Retinal pigment epithelial cell (primary cell): ENCODE measurements around the gene TFEC.
"Not testable (repeated sequence)": the region's sequence is repeated elsewhere in the genome, so short reads cannot be mapped to it uniquely, and the experiment has no call there.

ENCODE experiments used
- DNase-seq: peaks from one replicate; pipeline ENCODE4 v3.0.0-alpha.2; 2010; ENCODE audit warnings: low read depth
- H3K4me3 ChIP-seq: 2 replicates; pipeline ENCODE4 v1.5.1; 2011; ENCODE audit warnings: mild to moderate bottlenecking, low read length, control low read depth, moderate library complexity
- TF ChIP-seq, protein P1 (sequence below): conservative IDR thresholded peaks from 2 replicates; pipeline ENCODE4 v1.5.1; 2011; ENCODE audit warnings: low read depth, low read length, control low read depth, inconsistent platforms

The TFEC gene, protein sequence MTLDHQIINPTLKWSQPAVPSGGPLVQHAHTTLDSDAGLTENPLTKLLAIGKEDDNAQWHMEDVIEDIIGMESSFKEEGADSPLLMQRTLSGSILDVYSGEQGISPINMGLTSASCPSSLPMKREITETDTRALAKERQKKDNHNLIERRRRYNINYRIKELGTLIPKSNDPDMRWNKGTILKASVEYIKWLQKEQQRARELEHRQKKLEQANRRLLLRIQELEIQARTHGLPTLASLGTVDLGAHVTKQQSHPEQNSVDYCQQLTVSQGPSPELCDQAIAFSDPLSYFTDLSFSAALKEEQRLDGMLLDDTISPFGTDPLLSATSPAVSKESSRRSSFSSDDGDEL

DNA sequence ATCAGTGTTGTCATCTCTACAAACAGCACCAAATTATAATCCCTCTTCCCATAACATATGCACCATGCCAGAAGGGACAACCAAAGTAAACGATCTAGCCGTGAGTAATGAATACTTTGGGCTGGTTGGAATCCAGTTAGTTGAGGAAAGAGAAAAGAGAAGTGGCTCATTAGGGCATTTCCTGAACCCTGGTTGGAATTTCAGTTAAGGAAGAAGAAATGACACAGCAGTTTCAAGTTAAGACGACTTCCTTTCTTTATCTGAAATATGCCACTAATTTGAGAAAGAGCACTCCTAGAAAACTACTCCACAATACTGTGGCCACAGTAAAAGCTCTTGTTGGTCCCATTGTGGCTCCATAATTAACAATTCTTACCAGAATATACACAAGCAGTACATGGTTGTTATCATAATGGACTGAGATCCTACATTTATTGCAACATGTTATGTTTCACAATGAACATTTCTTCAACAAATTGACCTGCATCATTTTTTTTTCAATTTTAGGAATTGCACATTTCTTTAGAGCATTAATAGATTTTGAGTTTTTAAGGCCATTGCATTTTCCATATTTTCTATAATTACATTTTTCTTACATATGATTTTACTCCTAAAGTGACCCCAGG is at the start of gene TFEC:
Gene TFEC, minus strand, starts transcription at position 113 of the 626 bp plus-strand sequence. CDS start 46,322 bp downstream, outside the sequence.
- TF ChIP-seq, protein P1, sequence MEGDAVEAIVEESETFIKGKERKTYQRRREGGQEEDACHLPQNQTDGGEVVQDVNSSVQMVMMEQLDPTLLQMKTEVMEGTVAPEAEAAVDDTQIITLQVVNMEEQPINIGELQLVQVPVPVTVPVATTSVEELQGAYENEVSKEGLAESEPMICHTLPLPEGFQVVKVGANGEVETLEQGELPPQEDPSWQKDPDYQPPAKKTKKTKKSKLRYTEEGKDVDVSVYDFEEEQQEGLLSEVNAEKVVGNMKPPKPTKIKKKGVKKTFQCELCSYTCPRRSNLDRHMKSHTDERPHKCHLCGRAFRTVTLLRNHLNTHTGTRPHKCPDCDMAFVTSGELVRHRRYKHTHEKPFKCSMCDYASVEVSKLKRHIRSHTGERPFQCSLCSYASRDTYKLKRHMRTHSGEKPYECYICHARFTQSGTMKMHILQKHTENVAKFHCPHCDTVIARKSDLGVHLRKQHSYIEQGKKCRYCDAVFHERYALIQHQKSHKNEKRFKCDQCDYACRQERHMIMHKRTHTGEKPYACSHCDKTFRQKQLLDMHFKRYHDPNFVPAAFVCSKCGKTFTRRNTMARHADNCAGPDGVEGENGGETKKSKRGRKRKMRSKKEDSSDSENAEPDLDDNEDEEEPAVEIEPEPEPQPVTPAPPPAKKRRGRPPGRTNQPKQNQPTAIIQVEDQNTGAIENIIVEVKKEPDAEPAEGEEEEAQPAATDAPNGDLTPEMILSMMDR: no peak
- H3K4me3 ChIP-seq: no peak within 1 kb of the TSS
- DNase-seq: no peak

DNA sequence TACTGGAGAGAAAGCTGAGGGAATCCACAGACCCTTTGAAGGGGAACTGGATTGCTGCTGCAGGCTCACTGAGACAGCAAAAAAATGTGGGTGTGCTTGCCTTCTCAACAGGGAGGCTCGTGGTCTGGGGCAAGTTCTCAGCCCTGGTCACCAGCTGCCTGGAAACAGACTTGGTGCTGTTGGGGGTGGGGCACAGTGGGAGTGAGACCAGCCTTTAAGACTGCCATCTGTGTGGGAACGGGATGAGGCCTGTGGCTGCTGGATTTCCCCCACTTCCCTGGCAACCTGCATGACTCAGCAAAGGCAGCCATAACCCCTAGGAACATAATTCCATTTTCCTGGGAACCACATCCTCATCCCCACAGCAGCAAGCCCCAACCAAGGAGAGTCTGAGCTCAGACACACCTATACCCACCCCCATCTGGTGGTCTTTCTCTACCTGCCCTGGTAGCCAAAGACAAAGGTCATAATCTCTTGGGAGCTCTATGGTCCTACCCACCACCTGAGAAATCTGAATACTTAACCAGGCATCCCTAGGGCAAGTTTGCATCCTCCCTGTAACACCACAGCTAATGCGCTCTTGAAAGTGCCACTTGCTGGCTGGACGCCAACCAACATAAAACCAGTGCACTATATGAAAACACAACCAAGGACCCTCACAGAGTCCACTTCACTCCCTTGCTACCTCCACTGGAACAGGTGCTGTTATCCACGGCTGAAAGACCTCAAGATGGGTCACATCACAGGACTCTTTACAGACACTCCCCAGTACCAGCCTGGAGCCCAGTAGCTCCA is 45.0 kb upstream of the TFEC start:
- no peak overlapping the region for H3K4me3 ChIP-seq
- no peak for DNase-seq
- TF ChIP-seq, protein P1: no peak

DNA sequence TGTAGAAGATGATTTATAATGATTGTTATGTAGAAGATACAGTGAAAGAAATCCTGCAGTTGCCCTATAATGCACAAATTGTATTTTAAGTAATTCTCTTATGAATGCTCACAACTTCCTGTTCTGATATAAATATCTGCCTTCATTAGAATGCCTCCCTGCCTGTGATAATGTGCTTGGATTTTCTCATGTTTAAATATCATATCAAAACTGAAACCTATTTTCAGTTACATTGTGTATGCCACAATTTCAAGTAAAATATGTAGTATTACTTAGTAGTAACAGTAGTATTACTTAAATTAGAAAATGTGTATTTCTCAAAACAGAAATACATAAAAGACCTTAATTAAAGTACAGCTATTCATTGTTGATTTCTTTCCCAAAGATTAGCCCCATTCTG is 41.1 kb upstream of the TFEC start:
- no peak for DNase-seq
- TF ChIP-seq, protein P1: no peak
- H3K4me3 ChIP-seq: no peak overlapping the region

DNA sequence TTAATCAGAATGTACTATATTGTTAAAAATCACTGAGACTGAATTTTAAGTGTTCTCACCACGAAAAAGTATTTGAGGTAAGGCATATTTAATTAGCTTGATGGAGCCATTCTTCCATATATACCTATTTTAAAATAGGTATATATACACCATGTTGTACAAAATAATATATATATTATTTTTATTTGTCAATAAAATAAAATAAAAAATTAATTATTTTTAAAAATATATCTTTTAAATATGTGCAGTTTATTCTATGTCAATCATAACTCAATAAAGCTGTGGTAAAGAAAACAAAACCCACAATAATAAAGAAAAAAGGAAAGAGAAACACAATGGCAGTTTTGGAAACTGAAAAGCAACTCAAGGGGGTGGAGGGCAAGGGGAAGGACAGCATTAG is 33.6 kb upstream of the TFEC start:
- DNase-seq: no peak
- TF ChIP-seq, protein P1: no peak
- H3K4me3 ChIP-seq: no peak overlapping the region

DNA sequence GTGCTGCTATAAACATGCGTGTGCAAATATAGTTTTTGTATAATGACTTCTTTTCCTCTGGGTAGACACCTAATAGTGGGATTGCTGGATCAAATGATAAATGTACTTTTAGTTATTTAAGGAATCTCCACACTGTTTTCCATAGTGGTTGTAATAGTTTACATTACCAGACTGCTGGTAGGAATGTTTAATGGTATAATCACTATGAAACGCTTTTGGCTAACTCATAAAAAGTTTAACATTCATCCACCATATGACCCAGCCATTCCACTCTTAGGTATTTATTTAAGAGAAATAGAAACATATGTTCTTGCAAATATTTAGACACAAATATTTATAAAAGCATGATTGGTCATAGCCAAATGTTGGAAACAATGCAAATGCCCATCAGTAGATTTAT is 32.1 kb upstream of the TFEC start:
- no peak for DNase-seq
- no peak overlapping the region for H3K4me3 ChIP-seq
- TF ChIP-seq, protein P1: no peak

DNA sequence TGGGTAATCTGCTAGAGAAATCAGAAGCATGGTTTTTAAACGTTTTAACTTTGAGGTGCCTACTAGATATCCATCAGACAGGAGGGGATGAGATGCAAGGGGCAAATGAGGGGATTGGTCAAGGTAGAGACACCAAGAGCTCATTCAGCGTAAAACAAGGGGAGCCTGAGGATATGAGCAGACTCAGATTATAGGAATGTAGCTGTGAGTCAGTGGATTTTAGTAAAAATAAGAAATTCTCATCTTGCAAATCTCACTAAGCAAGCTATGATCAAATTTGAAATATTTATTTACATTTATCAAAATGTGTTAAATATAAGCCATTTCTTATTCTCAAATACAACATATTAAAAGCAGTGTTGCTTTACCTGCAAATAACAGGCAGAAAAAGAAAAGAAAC is 21.4 kb upstream of the TFEC start:
- no peak overlapping the region for H3K4me3 ChIP-seq
- DNase-seq: no peak
- TF ChIP-seq, protein P1: no peak

DNA sequence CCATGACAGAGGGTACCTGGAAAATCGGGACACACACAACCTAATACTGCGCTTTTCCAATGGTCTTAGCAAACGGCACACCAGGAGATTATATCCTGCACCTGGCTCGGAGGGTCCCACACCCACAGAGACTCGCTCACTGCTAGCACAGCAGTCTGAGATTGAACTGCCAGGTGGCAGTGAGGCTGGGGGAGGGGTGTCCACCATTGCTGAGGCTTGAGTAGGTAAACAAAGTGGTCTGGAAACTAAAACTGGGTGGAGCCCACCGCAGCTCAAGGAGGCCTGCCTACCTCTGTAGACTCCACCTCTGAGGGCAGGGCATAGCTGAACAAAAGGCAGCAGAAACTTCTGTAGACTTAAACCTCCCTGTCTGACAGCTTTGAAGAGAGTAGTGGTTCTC is 16.7 kb upstream of the TFEC start:
- not testable (repeated sequence) for H3K4me3 ChIP-seq, DNase-seq
